ENCODE measurements around the gene JPT2. TPM values are rescaled to one million over a fixed set of nuclear protein-coding genes. Genes with fewer than 3 reads are reported as not detected.

JPT2 gene
- total RNA-seq, 2 donors from 2014 or later: 11.7 to 16.1 TPM

GRCh38 chr16:1723450-1724147, 45.5 kb downstream of the JPT2 start:
- H3K9me3 ChIP-seq: no peaks in the 10 kb centered on the region
- peak overlapping the region; percentile 35 to 73 for H3K27ac ChIP-seq
- H3K4me3 ChIP-seq: no peak overlapping the region
- peaks cover 35% of the 10 kb centered on the region for H3K36me3 ChIP-seq
- no peaks in the 10 kb centered on the region for H3K27me3 ChIP-seq
- H3K4me1 ChIP-seq: peaks cover 0 to 49% of the 10 kb centered on the region in 2 donors
- TF ChIP-seq, protein P1, sequence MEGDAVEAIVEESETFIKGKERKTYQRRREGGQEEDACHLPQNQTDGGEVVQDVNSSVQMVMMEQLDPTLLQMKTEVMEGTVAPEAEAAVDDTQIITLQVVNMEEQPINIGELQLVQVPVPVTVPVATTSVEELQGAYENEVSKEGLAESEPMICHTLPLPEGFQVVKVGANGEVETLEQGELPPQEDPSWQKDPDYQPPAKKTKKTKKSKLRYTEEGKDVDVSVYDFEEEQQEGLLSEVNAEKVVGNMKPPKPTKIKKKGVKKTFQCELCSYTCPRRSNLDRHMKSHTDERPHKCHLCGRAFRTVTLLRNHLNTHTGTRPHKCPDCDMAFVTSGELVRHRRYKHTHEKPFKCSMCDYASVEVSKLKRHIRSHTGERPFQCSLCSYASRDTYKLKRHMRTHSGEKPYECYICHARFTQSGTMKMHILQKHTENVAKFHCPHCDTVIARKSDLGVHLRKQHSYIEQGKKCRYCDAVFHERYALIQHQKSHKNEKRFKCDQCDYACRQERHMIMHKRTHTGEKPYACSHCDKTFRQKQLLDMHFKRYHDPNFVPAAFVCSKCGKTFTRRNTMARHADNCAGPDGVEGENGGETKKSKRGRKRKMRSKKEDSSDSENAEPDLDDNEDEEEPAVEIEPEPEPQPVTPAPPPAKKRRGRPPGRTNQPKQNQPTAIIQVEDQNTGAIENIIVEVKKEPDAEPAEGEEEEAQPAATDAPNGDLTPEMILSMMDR (IDR thresholded peaks at IDR 0.05): peak; percentile 65 to 83
- no peak for DNase-seq (ENCODE audit: low spot score)

- DNase-seq (ENCODE audit: low spot score): no peak
- Histone ChIP-seq H3K27me3 (no peaks in the 10 kb centered on the region), H3K27ac (no peak overlapping the region), H3K36me3 (peaks cover 44% of the 10 kb centered on the region), H3K4me1 (peaks cover 0 to 41% of the 10 kb centered on the region in 2 donors), H3K9me3 (no peaks in the 10 kb centered on the region), H3K4me3 (no peak overlapping the region)
- TF ChIP-seq, protein P1 (IDR thresholded peaks at IDR 0.05): no peak
Observed at GRCh38 chr16:1724491-1724890, 46.4 kb downstream of the JPT2 start.

DNA sequence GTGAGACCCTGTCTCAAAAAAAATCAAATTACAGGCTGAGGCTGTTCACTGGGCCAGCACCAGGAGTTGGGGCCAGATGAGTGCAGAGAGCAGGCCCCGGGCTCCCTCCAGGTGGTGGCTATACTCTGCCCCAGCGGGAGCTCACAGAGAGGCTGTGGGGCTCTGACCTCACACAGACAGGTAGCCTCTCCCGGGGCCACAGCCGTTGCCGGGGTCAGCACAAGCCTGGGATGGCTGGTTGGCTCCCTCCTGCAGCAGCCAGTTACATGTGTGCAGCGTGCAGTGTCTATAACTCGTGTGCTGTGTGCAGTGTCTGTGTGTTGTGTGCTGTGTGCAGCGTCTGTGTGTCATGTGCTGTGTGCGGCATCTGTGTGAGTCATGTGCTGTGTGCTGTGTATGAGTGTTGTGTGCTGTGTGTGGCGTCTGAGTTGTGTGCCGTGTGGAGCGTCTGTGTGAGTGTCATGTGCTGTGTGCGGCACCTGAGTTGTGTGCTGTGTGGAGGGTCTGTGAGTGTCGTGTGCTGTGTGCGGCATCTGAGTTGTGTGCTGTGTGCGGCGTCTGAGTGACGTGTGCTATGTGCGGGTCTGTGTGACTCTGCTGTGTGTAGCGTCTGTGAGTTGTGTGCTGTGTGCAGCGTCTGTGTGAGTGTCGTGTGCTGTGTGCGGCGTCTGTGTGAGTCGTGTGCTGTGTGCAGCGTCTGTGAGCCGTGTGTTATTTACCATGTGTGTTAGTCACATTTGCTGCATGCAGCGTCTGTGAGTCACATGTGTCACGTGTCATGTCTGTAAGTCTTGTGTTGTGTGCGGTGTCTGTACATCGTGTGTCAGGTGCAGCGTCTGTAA, 48.8 kb downstream of the JPT2 start:
- no peak for DNase-seq (ENCODE audit: low spot score)
- Histone ChIP-seq H3K4me1 (peaks cover 0 to 22% of the 10 kb centered on the region in 2 donors), H3K27me3 (no peaks in the 10 kb centered on the region), H3K27ac (no peak overlapping the region), H3K9me3 (no peaks in the 10 kb centered on the region), H3K4me3 (no peak overlapping the region), H3K36me3 (peaks cover 55% of the 10 kb centered on the region)
- TF ChIP-seq, protein P1 (IDR thresholded peaks at IDR 0.05): no peak

DNA sequence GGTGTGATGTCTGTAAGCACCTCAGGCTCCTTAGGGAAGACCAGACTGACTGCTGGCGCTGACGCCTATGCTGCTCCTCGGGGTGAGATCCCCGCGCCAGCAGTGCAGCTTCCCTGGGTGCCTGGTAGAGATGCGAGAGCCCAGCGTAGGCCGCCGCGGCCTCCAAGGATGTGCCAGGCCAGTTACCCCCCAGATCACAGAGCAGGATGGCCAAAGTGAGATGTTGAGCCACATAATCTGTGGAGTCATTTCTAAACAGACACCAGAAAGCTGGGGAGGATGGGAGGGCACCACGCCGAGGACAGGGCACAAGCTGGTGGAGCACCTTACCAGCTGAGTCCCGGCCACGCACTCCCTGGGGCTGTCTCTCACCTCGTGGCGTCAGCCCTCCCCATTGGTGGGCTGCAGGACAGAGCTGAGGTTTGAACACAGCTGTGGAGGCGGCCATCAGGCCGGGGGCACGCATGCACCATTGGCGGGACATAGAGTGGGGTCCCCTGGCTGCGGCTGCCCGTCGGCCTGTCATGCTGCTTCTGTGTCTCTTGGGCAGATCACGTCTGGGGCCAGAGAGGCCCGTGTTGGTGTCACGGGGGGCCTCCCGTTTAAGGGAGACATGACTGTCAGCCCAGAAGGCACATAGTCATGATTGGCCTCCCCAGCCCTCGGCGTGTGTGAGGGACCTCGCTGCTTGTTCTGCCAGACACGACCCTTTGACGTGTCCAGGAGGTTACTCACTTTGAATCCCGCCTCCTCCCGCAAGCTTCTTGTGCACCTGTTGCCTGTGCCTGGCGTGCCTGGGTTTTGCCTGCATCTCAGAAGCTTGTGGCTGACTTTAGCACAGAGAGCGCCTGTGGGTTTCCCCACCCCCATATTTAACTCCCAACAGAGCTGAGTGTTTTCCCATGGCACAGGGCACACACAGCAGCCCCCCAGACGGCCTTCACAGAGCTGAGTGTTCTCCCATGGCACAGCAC, 49.9 kb downstream of the JPT2 start:
- TF ChIP-seq, protein P1 (IDR thresholded peaks at IDR 0.05): no peak
- DNase-seq (ENCODE audit: low spot score): no peak
- H3K4me1 ChIP-seq: peaks cover 0 to 12% of the 10 kb centered on the region in 2 donors
- H3K27me3 ChIP-seq: no peaks in the 10 kb centered on the region
- H3K9me3 ChIP-seq: no peaks in the 10 kb centered on the region
- H3K27ac ChIP-seq: no peak overlapping the region
- H3K36me3 ChIP-seq: peaks cover 64% of the 10 kb centered on the region
- no peak overlapping the region for H3K4me3 ChIP-seq

DNA sequence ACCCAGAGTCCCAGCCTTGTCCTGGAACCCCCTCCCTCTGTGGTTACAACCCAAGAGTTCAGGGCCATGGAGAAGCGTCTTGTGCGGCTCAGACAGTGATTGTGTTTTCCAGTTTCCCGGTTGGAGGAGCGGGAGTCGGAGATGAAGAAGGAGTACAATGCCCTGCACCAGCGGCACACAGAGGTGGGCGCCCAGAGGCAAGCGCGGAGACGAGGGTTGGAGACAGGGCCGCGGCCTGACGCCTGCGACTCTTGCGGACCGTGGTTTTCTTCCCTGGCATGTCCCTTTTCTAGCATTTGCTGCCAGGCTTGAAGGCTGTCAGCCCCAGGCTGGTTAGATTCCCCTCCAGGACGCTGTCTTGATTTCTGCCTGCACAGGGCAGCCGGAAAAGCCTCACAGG, 50.9 kb downstream of the JPT2 start:
- DNase-seq (ENCODE audit: low spot score): no peak
- no peaks in the 10 kb centered on the region for H3K9me3 ChIP-seq
- peaks cover 0 to under 1% of the 10 kb centered on the region in 2 donors for H3K4me1 ChIP-seq
- no peak overlapping the region for H3K27ac ChIP-seq
- no peak overlapping the region for H3K4me3 ChIP-seq
- peaks cover 75% of the 10 kb centered on the region for H3K36me3 ChIP-seq
- H3K27me3 ChIP-seq: no peaks in the 10 kb centered on the region
- TF ChIP-seq, protein P1 (IDR thresholded peaks at IDR 0.05): no peak
